ENCODE data around the gene EPHB2.

DNA sequence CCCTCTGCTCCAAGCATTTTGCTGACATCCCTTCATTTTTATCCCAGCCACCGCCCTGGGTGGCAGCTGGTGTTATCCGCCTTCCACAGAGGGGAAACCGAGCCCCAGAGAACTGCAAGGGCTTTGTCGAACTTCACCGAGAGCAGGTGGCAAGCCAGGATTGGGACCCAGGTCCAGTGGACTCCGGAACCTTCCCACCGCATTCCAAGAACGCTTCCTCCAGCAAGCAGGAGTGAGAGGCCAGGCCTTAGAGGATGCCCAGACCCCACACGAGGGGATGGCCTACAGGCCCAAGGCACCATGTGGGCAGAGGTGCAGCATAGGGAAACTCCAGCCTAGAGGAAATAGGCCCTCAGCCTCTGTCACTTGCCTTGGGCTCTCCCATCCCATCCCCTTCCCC lies 90.7 kb downstream of the EPHB2 start:
- TF ChIP-seq CTCF (IDR thresholded peaks at IDR 0.05; ENCODE audit: low read length) = no peak
- TF ChIP-seq EZH2 (optimal IDR thresholded peaks at IDR 0.05; ENCODE audit: low read depth, low read length) = no peak
- no peak for TF ChIP-seq EZH2phosphoT487 (IDR thresholded peaks at IDR 0.05; ENCODE audit: low read length)

Data from MM.1S (cell line).